ENCODE measurements around the gene HOXA10.

The HOXA10 gene

GRCh38 chr7:27203964-27204594 is 30.0 kb upstream of the HOXA10 start:
- in situ Hi-C loops (cut with MboI; ENCODE audit: low sequenced_read_pairs), result loop anchor here (10.0 kb wide), 1 partner anchor 371 kb away; no protein-coding TSS in a partner anchor

- in situ Hi-C loops (cut with MboI; ENCODE audit: low sequenced_read_pairs), result loop anchor here (10.0 kb wide), 1 partner anchor 371 kb away; no protein-coding TSS in a partner anchor
Measured at GRCh38 chr7:27203365-27203953, 29.3 kb upstream of the HOXA10 start.

- in situ Hi-C loops (cut with MboI; ENCODE audit: low sequenced_read_pairs), result loop anchor here (10.0 kb wide), 1 partner anchor 372 kb away; no protein-coding TSS in a partner anchor
Measured at GRCh38 chr7:27202862-27203134, 28.7 kb upstream of the HOXA10 start.

- in situ Hi-C loops (cut with MboI; ENCODE audit: low sequenced_read_pairs), result loop anchor here (10.0 kb wide), 1 partner anchor 373 kb away; no protein-coding TSS in a partner anchor
Measured at GRCh38 chr7:27202018-27202861, 28.1 kb upstream of the HOXA10 start.

- in situ Hi-C loops (cut with MboI; ENCODE audit: low sequenced_read_pairs), result loop anchor here (10.0 kb wide), 1 partner anchor 373 kb away; no protein-coding TSS in a partner anchor
Measured at GRCh38 chr7:27201580-27202017, 27.5 kb upstream of the HOXA10 start.

- in situ Hi-C loops (cut with MboI; ENCODE audit: low sequenced_read_pairs), result loop anchor here (10.0 kb wide), 1 partner anchor 374 kb away; no protein-coding TSS in a partner anchor
Measured at GRCh38 chr7:27200761-27201579, 26.9 kb upstream of the HOXA10 start.

- in situ Hi-C loops (cut with MboI; ENCODE audit: low sequenced_read_pairs), result loop anchor here (10.0 to 25.0 kb wide), 2 partner anchors 375 to 838 kb away; no protein-coding TSS in a partner anchor
Measured at GRCh38 chr7:27199849-27200760, 26.0 kb upstream of the HOXA10 start, which contains the start of gene HOXA13. TSS of gene HOXA13 (minus strand) at chr7:27200091. CDS start at chr7:27200077, 14 bp downstream.

- in situ Hi-C loops (cut with MboI; ENCODE audit: low sequenced_read_pairs), result loop anchor here (25.0 kb wide), 1 partner anchor 837 kb away; no protein-coding TSS in a partner anchor
Measured at GRCh38 chr7:27198871-27199801, 25.0 kb upstream of the HOXA10 start.

- in situ Hi-C loops (cut with MboI; ENCODE audit: low sequenced_read_pairs), result loop anchor here (25.0 kb wide), 1 partner anchor 836 kb away; no protein-coding TSS in a partner anchor
Measured at GRCh38 chr7:27198138-27198841, 24.2 kb upstream of the HOXA10 start.

GRCh38 chr7:27197137-27198042 is 23.3 kb upstream of the HOXA10 start:
- in situ Hi-C loops (cut with MboI; ENCODE audit: low sequenced_read_pairs), result loop anchor here (25.0 kb wide), 1 partner anchor 835 kb away; no protein-coding TSS in a partner anchor

- in situ Hi-C loops (cut with MboI; ENCODE audit: low sequenced_read_pairs), result loop anchor here (25.0 kb wide), 1 partner anchor 834 kb away; no protein-coding TSS in a partner anchor
Measured at GRCh38 chr7:27196287-27196767, 22.2 kb upstream of the HOXA10 start.

GRCh38 chr7:27194686-27195379 is 20.7 kb upstream of the HOXA10 start:
- in situ Hi-C loops (cut with MboI; ENCODE audit: low sequenced_read_pairs), result loop anchor here (25.0 kb wide), 1 partner anchor 833 kb away; no protein-coding TSS in a partner anchor

GRCh38 chr7:27194002-27194352 is 19.9 kb upstream of the HOXA10 start:
- in situ Hi-C loops (cut with MboI; ENCODE audit: low sequenced_read_pairs), result loop anchor here (25.0 kb wide), 1 partner anchor 832 kb away; no protein-coding TSS in a partner anchor

- in situ Hi-C loops (cut with MboI; ENCODE audit: low sequenced_read_pairs), result loop anchor here (25.0 kb wide), 1 partner anchor 831 kb away; no protein-coding TSS in a partner anchor
Measured at GRCh38 chr7:27193335-27194001, 19.3 kb upstream of the HOXA10 start.
